MM.1S (cell line): Measurements from ENCODE around the gene TAC4.

Experiments
- EZH2 ChIP-seq: fragments of 300-600 bp; sonication (generic); optimal IDR thresholded peaks from 2 replicates; pipeline ENCODE3; 2017; ENCODE audit warnings: low read depth, mild to moderate bottlenecking, antibody characterized with exemption, low read length, mixed read lengths
- EZH2phosphoT487 ChIP-seq: fragments of 300-600 bp; sonication (generic); IDR thresholded peaks from 2 replicates; pipeline ENCODE4 v1.6.1; 2018; ENCODE audit warnings: antibody characterized with exemption, low read length
- TF ChIP-seq, protein P1 (sequence below): fragments of 300-600 bp; sonication (generic); IDR thresholded peaks from 2 replicates; pipeline ENCODE4 v1.5.1; 2016; ENCODE audit warnings: antibody characterized with exemption, low read length, mixed read lengths

DNA sequence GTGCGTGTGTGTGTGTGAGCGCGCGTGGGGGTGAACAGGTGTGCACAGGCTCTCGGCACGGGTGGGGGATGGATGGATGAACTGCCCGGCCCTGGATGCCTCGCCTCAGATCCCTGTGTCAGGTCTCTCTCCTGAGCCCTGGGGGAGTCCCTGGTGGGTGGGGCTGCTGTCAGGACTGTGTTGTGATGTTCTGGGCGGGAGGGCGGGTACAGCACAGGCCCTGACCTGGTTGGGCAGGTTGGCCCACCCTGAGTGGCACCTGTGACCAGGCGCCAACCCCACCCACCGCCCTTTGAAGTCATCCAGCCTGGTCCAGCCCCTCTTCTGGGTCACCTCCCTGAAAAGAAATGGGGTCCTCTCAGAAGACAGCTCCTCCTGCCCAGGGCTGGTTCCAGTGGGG, 41.6 kb upstream of the TAC4 start:
- TF ChIP-seq, protein P1, sequence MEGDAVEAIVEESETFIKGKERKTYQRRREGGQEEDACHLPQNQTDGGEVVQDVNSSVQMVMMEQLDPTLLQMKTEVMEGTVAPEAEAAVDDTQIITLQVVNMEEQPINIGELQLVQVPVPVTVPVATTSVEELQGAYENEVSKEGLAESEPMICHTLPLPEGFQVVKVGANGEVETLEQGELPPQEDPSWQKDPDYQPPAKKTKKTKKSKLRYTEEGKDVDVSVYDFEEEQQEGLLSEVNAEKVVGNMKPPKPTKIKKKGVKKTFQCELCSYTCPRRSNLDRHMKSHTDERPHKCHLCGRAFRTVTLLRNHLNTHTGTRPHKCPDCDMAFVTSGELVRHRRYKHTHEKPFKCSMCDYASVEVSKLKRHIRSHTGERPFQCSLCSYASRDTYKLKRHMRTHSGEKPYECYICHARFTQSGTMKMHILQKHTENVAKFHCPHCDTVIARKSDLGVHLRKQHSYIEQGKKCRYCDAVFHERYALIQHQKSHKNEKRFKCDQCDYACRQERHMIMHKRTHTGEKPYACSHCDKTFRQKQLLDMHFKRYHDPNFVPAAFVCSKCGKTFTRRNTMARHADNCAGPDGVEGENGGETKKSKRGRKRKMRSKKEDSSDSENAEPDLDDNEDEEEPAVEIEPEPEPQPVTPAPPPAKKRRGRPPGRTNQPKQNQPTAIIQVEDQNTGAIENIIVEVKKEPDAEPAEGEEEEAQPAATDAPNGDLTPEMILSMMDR = no peak
- TF ChIP-seq EZH2 = no peak
- TF ChIP-seq EZH2phosphoT487 = no peak
